ENCODE measurements around the gene ADGRB2.

- TF ChIP-seq CTCF (conservative IDR thresholded peaks at IDR 0.05; ENCODE audit: low read length), result no peak
- TF ChIP-seq EZH2phosphoT487 (IDR thresholded peaks at IDR 0.05; ENCODE audit: borderline replicate concordance), result no peak
Measured at GRCh38 chr1:31775210-31775999, 11.3 kb upstream of the ADGRB2 start.

Measured in Loucy (cell line).